Urinary bladder (tissue), 4 donors: ENCODE results near the gene VEGFB. TPM values are rescaled to one million over a fixed set of nuclear protein-coding genes. Genes with fewer than 3 reads are reported as not detected.

Experiments
- DNase-seq: peaks from one replicate; pipeline ENCODE4 v3.0.0-alpha.2; 2015; ENCODE audit errors: extremely low spot score
- H3K27ac ChIP-seq: one replicate; pipeline ENCODE4 v1.5.1; 2013; ENCODE audit warnings: low read depth, mild to moderate bottlenecking, moderate library complexity
- H3K36me3 ChIP-seq: one replicate; pipeline ENCODE4 v1.6.1; 2013; ENCODE audit warnings: mild to moderate bottlenecking, moderate library complexity; ENCODE audit not compliant: insufficient read depth
- H3K4me1 ChIP-seq: one replicate; pipeline ENCODE4 v1.6.1; 2013; ENCODE audit warnings: mild to moderate bottlenecking, moderate library complexity; ENCODE audit not compliant: insufficient read depth
- H3K4me3 ChIP-seq: one replicate; pipeline ENCODE4 v1.5.1; 2013; ENCODE audit warnings: low read depth, low read length
- WGBS: extraction: QIAGEN DNeasy Blood & Tissue Kit; methylation state at CpG from one replicate; pipeline ENCODE4 v1.1.7; 2013; 5-methylcytosine and 5-hydroxymethylcytosine counted together
- polyA plus RNA-seq: library from polyadenylated mRNA; stranded (reverse); fragments of 200-250 nt; gene quantifications from one replicate; pipeline ENCODE4 v1.2.3, GENCODE V29; 2013
- total RNA-seq: library from RNA; depleted of rRNA; stranded (reverse); fragments of >200 nt; gene quantifications from one replicate; pipeline ENCODE4 v1.2.3, GENCODE V29; 2014
- donor health status: healthy with polysubstance abuse.
- donor health status: healthy.

VEGFB gene
- total and polyA plus RNA-seq, 2 donors: 18.9 to 123 TPM

GRCh38 chr11:64220798-64221197 is 13.6 kb upstream of the VEGFB start:
- no peak overlapping the region for H3K4me3 ChIP-seq
- 88% methylated on average over 14 of the region's 14 CpGs for WGBS
- DNase-seq: no peak
- H3K4me1 ChIP-seq: no peaks in the 10 kb centered on the region
- no peak overlapping the region for H3K27ac ChIP-seq
- H3K36me3 ChIP-seq: no peaks in the 10 kb centered on the region

DNA sequence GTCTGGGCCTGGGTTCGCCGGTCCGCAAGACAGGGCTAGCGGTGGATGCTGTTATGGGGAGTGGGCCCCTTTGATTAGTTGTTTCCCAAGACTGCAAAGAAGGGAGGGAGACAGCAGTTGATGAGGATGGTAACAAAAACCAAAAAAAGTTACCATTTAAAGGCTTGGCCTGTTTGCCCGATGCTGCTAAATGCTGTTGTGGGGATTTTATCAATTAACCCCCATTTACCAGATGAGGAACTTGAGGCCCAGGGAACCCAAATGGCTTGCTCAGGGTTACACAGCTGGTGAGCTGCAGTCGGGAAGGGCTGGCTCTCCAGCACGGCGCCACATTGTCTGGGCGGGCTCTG is 11.8 kb upstream of the VEGFB start:
- H3K4me3 ChIP-seq: no peak overlapping the region
- no peaks in the 10 kb centered on the region for H3K36me3 ChIP-seq
- DNase-seq: no peak
- H3K4me1 ChIP-seq: no peaks in the 10 kb centered on the region
- WGBS: 68% methylated on average over 9 of the region's 9 CpGs
- H3K27ac ChIP-seq: no peak overlapping the region

DNA sequence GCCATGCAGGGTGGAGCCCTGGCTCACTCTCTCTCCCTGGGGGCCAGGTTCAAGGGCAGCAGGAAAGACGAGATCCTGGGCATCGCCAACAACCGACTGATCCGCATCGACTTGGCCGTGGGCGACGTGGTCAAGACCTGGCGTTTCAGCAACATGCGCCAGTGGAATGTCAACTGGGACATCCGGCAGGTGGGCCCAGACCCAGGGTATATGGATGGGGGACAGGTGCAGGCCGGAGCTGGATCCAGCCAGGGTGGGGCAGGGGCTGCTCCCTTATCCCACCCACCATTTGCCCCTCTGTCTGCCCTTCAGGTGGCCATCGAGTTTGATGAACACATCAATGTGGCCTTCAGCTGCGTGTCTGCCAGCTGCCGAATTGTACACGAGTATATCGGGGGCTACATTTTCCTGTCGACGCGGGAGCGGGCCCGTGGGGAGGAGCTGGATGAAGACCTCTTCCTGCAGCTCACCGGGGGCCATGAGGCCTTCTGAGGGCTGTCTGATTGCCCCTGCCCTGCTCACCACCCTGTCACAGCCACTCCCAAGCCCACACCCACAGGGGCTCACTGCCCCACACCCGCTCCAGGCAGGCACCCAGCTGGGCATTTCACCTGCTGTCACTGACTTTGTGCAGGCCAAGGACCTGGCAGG is 11.3 kb upstream of the VEGFB start:
- 79% methylated on average over 24 of the region's 24 CpGs for WGBS

GRCh38 chr11:64224151-64224890 is 10.1 kb upstream of the VEGFB start:
- WGBS: 91% methylated on average over 17 of the region's 17 CpGs

More for the DNA sequence above, 11.3 kb upstream of the VEGFB start:
- DNase-seq: no peak
- Histone ChIP-seq H3K36me3 (no peaks in the 10 kb centered on the region), H3K4me1 (no peaks in the 10 kb centered on the region), H3K4me3 (no peak overlapping the region), H3K27ac (no peak overlapping the region)

DNA sequence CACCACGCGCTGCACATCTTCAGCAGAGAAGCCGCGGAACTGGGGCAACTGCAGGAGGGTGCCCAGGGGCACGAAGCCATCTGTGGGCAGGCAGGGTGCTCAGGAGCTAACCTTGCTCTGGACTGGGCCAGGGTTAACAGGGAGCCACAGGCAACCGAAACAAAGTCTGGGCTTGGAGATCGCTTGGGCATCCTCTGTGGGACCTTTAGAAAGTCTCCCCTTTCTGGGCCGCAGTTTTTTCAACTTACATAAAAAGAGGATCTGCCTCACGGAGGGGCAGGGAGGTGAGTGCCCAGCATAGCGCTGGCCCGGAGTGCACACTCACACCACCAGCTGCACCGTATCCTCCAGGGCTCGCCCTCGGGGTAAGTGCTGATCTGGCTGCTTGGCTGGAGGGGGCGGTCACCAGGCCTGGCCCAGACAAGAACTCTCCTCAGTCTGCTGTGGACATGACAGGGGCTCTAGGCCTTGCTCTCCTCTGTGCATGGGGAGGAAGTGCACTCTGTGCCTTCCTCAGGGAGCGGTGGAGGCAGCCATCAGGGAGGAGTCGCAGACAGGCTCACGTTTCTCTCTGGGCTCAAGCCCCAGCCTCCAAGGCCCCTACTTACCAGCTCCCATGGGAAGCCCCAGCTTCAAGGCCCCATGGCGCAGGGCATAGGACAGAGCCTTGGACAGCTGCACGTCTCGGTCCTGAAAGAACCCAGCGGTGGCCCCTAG is 9.3 kb upstream of the VEGFB start:
- Histone ChIP-seq H3K4me1 (no peaks in the 10 kb centered on the region), H3K27ac (no peak overlapping the region), H3K4me3 (peak overlapping the region; percentile 62), H3K36me3 (no peaks in the 10 kb centered on the region)
- WGBS: 62% methylated on average over 22 of the region's 22 CpGs
- no peak for DNase-seq

More at GRCh38 chr11:64224151-64224890, 10.1 kb upstream of the VEGFB start:
- Histone ChIP-seq H3K4me1 (no peaks in the 10 kb centered on the region), H3K36me3 (no peaks in the 10 kb centered on the region), H3K27ac (no peak overlapping the region), H3K4me3 (no peak overlapping the region)
- no peak for DNase-seq

- Histone ChIP-seq H3K36me3 (no peaks in the 10 kb centered on the region), H3K27ac (peak within 1 kb of the TSS; percentile 73), H3K4me3 (peak within 1 kb of the TSS; percentile 62), H3K4me1 (no peaks in the 10 kb centered on the region)
- under 1% methylated on average over 54 of the region's 54 CpGs for WGBS
- peak; percentile 72 for DNase-seq
These were observed 8.5 kb upstream of the VEGFB start, which contains the start of the genes NUDT22 and TRPT1 for GRCh38 chr11:64225608-64226506. TSS of gene NUDT22 (plus strand) at chr11:64226274. CDS start at chr11:64226653, 379 bp downstream. TSS of gene TRPT1 (minus strand) at chr11:64226186. CDS start at chr11:64225860, 326 bp downstream.

GRCh38 chr11:64226507-64227051 is 7.8 kb upstream of the VEGFB start:
- Histone ChIP-seq H3K27ac (peak overlapping the region; percentile 48), H3K4me1 (no peaks in the 10 kb centered on the region)
- DNase-seq: no peak

DNA sequence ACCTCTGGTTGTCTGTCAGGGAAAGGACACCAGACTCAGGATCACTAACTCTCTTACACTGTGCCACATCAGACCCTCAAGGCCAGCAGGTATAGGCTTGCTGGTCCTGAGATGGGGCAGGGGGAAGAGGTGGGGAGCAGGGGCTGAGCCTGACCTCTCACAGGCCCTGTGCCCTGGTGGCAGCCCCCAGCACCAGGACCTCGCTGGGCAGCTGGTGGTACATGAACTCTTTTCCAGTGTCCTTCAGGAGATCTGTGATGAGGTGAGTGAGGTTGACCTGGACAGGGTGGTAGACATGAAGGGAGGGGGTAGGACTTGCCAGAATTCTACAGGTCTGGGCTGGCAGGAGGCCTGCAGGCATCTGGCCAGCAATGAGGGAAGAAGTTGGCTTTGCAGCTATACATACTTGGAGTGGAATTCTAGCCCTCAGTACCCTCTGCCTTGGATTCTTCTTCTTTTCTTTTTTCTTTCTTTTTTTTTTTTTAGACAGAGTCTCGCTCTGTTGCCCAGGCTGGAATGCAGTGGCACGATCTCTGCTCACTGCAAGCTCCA is 6.9 kb upstream of the VEGFB start:
- DNase-seq: no peak
- H3K36me3 ChIP-seq: no peaks in the 10 kb centered on the region
- H3K4me1 ChIP-seq: no peaks in the 10 kb centered on the region
- WGBS: 63% methylated on average over 3 of the region's 3 CpGs
- no peak overlapping the region for H3K27ac ChIP-seq
- H3K4me3 ChIP-seq: peak overlapping the region; percentile 62

More at GRCh38 chr11:64226507-64227051, 7.8 kb upstream of the VEGFB start:
- 12% methylated on average over 26 of the region's 26 CpGs for WGBS
- no peaks in the 10 kb centered on the region for H3K36me3 ChIP-seq
- H3K4me3 ChIP-seq: peak overlapping the region; percentile 62

- DNase-seq: no peak
- WGBS: 92% methylated on average over 12 of the region's 12 CpGs
- Histone ChIP-seq H3K4me1 (no peaks in the 10 kb centered on the region), H3K36me3 (no peaks in the 10 kb centered on the region), H3K27ac (no peak overlapping the region), H3K4me3 (no peak overlapping the region)
These were observed 5.2 kb upstream of the VEGFB start for GRCh38 chr11:64229090-64229743.

DNA sequence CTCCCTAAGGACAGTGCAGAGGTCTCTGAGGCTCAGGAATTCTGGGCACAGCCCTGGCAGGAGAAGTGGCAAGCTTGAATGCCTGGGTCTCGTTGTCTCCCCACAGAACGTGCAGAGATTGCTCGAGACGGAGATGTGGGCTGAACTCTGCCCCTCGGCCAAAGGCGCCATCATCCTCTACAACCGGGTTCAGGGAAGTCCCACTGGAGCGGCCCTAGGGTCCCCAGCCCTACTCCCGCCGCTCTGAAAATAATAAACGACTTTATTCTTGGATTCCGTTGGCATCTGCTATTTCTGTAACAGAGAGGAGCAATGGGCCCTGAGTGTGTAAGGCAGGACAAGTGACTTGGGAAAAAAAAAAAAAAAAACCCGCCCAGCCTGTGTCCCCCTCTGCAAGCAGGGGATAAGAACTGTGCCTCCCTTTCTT is 4.6 kb upstream of the VEGFB start:
- no peaks in the 10 kb centered on the region for H3K36me3 ChIP-seq
- peak overlapping the region; percentile 91 for H3K27ac ChIP-seq
- peak overlapping the region; percentile 63 for H3K4me3 ChIP-seq
- no peak for DNase-seq
- 29% methylated on average over 13 of the region's 13 CpGs for WGBS
- H3K4me1 ChIP-seq: no peaks in the 10 kb centered on the region

GRCh38 chr11:64230171-64230984 is 4.0 kb upstream of the VEGFB start, which contains the start of gene DNAJC4:
TSS of gene DNAJC4 (plus strand) at chr11:64230548. CDS start at chr11:64230855, 307 bp downstream.
- peak within 1 kb of the TSS; percentile 91 for H3K27ac ChIP-seq
- no peaks in the 10 kb centered on the region for H3K4me1 ChIP-seq
- DNase-seq: peak; percentile 91
- under 1% methylated on average over 62 of the region's 62 CpGs for WGBS
- no peaks in the 10 kb centered on the region for H3K36me3 ChIP-seq
- H3K4me3 ChIP-seq: peak within 1 kb of the TSS; percentile 63
